ENCODE data around the gene MED31. TPM values are rescaled to one million over a fixed set of nuclear protein-coding genes. Genes with fewer than 3 reads are reported as not detected.

Gene MED31
- total RNA-seq, 6 experiments from 2014 or later = 19.5 to 23.9 (median 20.0) TPM

DNA sequence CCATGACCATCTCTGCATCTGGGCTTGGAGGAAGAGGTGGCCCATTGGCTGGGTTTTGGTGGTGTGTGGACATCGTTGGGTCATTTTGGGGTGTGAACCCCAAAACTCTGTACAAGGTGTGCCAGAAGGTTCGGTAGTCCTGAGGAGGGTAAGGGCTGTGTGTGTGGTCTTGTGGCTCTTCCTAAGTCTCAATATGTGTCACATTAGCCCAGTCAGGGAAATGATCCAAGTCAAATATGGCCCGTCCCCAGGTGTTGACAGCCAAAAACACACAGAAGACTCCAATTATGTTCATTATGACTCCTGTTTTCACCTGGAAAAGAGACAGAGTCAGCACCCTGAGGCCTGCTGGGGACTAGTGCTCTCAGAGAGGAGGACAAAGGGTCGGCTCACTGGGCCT is 34.6 kb upstream of the MED31 start:
- no peak for DNase-seq
- no peak overlapping the region for H3K27ac Mint-ChIP-seq
- peaks cover 51% of the 10 kb centered on the region for H3K27me3 Mint-ChIP-seq (ENCODE audit: insufficient read depth)
- TF ChIP-seq, protein P1, sequence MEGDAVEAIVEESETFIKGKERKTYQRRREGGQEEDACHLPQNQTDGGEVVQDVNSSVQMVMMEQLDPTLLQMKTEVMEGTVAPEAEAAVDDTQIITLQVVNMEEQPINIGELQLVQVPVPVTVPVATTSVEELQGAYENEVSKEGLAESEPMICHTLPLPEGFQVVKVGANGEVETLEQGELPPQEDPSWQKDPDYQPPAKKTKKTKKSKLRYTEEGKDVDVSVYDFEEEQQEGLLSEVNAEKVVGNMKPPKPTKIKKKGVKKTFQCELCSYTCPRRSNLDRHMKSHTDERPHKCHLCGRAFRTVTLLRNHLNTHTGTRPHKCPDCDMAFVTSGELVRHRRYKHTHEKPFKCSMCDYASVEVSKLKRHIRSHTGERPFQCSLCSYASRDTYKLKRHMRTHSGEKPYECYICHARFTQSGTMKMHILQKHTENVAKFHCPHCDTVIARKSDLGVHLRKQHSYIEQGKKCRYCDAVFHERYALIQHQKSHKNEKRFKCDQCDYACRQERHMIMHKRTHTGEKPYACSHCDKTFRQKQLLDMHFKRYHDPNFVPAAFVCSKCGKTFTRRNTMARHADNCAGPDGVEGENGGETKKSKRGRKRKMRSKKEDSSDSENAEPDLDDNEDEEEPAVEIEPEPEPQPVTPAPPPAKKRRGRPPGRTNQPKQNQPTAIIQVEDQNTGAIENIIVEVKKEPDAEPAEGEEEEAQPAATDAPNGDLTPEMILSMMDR (IDR thresholded peaks at IDR 0.05) = no peak
- no peaks in the 10 kb centered on the region for H3K4me1 Mint-ChIP-seq (ENCODE audit: low read depth)
- H3K9me3 Mint-ChIP-seq = no peaks in the 10 kb centered on the region
- H3K36me3 Mint-ChIP-seq (ENCODE audit: low read depth) = no peaks in the 10 kb centered on the region
- H3K4me3 Mint-ChIP-seq = no peak overlapping the region

DNA sequence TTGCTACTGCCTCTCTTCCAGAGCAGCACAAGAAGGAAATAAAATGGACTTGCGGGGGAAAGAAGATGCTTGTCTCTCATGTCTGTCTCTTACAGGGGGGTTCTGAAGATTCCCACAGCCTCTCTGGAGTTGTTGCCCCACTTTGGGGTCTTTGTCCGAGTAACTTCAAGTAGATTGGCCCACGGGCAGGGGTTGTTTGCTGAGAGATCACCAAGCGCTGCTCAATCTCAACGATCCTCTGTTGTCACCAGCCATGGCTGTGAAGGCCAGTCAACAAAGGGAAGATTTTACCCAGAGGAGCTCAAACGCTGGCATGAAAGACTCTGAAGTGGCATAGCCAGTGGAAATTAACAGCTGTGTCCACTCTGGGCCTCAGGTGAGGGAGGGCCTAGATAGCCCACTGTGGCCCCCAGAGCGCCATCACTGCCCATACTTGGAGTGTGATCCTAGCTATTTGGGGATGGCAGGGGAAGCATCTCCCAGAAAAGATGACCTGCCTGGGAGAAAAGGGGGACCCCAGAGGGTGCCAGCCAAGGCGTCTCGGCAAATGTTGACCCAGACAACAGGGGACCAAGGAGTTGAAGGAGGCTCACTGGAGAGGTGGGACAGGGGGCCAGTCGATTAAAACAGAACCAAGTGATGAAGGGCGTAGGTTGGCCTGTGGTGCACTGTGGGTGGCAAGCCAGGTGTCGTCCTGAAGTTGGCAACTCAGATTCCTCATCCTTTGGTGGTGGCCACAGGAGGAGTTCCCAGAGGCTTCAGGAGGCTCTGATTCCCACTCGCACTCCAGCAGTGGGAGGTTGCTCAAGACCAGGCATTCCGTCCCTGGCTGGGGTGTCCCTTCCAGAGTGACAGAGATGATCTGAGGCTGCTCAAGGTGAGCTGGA is 33.7 kb upstream of the MED31 start:
- no peaks in the 10 kb centered on the region for H3K4me1 Mint-ChIP-seq (ENCODE audit: low read depth)
- no peaks in the 10 kb centered on the region for H3K9me3 Mint-ChIP-seq
- no peaks in the 10 kb centered on the region for H3K36me3 Mint-ChIP-seq (ENCODE audit: low read depth)
- no peak for DNase-seq
- H3K27ac Mint-ChIP-seq = no peak overlapping the region
- peaks cover 51% of the 10 kb centered on the region for H3K27me3 Mint-ChIP-seq (ENCODE audit: insufficient read depth)
- TF ChIP-seq, protein P1 (IDR thresholded peaks at IDR 0.05) = no peak
- no peak overlapping the region for H3K4me3 Mint-ChIP-seq

DNA sequence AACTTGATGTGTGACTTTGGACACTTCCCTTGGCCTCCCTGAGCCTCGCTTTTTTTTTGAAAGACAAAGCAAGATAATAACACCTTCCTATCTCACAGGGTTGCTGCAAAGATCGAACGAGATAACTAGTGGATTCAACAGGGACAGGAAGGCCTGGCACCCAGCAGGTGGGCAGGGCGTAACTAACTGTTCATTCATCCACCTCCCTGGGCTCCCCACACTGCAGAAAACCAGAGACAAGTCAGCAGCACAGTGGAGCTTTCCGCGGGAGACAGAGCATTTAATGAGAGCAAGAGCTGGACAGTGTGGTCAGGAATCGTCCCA is 33.0 kb upstream of the MED31 start:
- no peaks in the 10 kb centered on the region for H3K36me3 Mint-ChIP-seq (ENCODE audit: low read depth)
- no peak overlapping the region for H3K27ac Mint-ChIP-seq
- no peaks in the 10 kb centered on the region for H3K9me3 Mint-ChIP-seq
- H3K4me3 Mint-ChIP-seq = no peak overlapping the region
- no peaks in the 10 kb centered on the region for H3K4me1 Mint-ChIP-seq (ENCODE audit: low read depth)
- DNase-seq = no peak
- H3K27me3 Mint-ChIP-seq (ENCODE audit: insufficient read depth) = peaks cover 48% of the 10 kb centered on the region
- TF ChIP-seq, protein P1 (IDR thresholded peaks at IDR 0.05) = no peak

- DNase-seq = no peak
- Mint-ChIP-seq H3K36me3 (ENCODE audit: low read depth) (no peaks in the 10 kb centered on the region), H3K27ac (no peak overlapping the region), H3K9me3 (no peaks in the 10 kb centered on the region), H3K27me3 (ENCODE audit: insufficient read depth) (peaks cover 46% of the 10 kb centered on the region), H3K4me3 (no peak overlapping the region), H3K4me1 (ENCODE audit: low read depth) (no peaks in the 10 kb centered on the region)
- TF ChIP-seq, protein P1 (IDR thresholded peaks at IDR 0.05) = no peak
These were observed 32.5 kb upstream of the MED31 start for GRCh38 chr17:6683730-6684459.

DNA sequence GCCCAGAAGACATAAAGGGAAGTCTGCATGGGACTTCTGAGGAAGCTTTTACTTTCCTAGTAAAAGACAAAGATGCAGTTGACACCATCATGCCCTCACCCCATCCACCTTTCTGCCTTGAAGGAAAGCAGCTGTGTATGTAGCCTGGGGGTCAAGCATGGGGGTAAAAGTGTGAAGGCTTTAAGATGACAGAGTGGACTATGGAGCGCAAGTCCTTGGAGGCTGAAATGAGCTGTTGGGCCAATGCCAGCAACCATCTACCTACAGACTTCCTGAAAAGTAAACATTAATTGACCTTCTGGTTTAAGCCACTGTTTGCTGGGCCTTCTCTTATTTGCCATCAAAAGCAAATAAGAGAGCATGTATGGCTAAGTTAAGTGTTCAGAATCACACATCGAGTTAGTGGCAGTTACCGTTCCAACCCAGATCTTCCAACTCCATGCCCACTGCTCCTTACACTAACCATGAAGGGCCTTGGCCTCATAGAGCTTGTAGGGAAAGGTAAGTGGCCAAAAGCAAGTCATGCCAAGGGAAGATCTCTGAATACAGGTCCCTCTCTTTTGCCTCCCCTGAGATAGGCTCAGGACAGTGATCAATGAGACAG is 31.8 kb upstream of the MED31 start:
- TF ChIP-seq, protein P1 (IDR thresholded peaks at IDR 0.05) = no peak
- H3K9me3 Mint-ChIP-seq = no peaks in the 10 kb centered on the region
- no peaks in the 10 kb centered on the region for H3K36me3 Mint-ChIP-seq (ENCODE audit: low read depth)
- no peaks in the 10 kb centered on the region for H3K4me1 Mint-ChIP-seq (ENCODE audit: low read depth)
- peaks cover 46% of the 10 kb centered on the region for H3K27me3 Mint-ChIP-seq (ENCODE audit: insufficient read depth)
- no peak overlapping the region for H3K4me3 Mint-ChIP-seq
- no peak overlapping the region for H3K27ac Mint-ChIP-seq
- no peak for DNase-seq

Measured in HFFc6 (cell line).